HL-60 (cell line): ENCODE measurements around the gene CDC42BPG.

ENCODE experiments used
- DNase-seq, 2 experiments: peaks; one replicate each; pipeline ENCODE4 v3.0.0-alpha.2; 2010 to 2020; ENCODE audit warnings: low read depth in 1 of 2, low spot score in 1 of 2
- H3K27ac ChIP-seq: fragments of 250-450 bp; sonication (Bioruptor Pico); replicated peaks from 2 replicates; pipeline ENCODE4 v1.5.1; 2020; ENCODE audit warnings: mild to moderate bottlenecking, moderate library complexity
- H3K27me3 ChIP-seq: fragments of 250-450 bp; sonication (Bioruptor Pico); 2 replicates; pipeline ENCODE4 v1.5.1; 2021; ENCODE audit warnings: mild to moderate bottlenecking, moderate library complexity; ENCODE audit not compliant: insufficient read depth, poor library complexity, severe bottlenecking
- H3K4me3 ChIP-seq: replicated peaks from 2 replicates; pipeline ENCODE4 v1.5.1; 2011; ENCODE audit warnings: mild to moderate bottlenecking, control low read depth, low read length; ENCODE audit not compliant: insufficient read depth
- CTCF ChIP-seq: IDR thresholded peaks from one replicate; pipeline ENCODE4 v1.5.1; 2011; ENCODE audit warnings: low read length, control low read depth, inconsistent platforms; ENCODE audit not compliant: insufficient read depth
- GABPA ChIP-seq: IDR thresholded peaks from 2 replicates; pipeline ENCODE4 v1.6.1; 2012; ENCODE audit warnings: low read depth
- POLR2AphosphoS5 ChIP-seq: IDR thresholded peaks from 2 replicates; pipeline ENCODE4 v1.6.1; 2012; ENCODE audit warnings: low read depth
- REST ChIP-seq: IDR thresholded peaks from 2 replicates; pipeline ENCODE4 v1.6.1; 2012; ENCODE audit warnings: low read depth; ENCODE audit not compliant: insufficient replicate concordance
- SPI1 ChIP-seq: IDR thresholded peaks from 2 replicates; pipeline ENCODE4 v1.6.1; 2012; ENCODE audit warnings: low read depth, mild to moderate bottlenecking, borderline replicate concordance

CDC42BPG gene

GRCh38 chr11:64841592-64842365, 2.7 kb downstream of the CDC42BPG start:
- TF ChIP-seq GABPA (no peak), REST (no peak), CTCF (no peak), SPI1 (no peak), POLR2AphosphoS5 (no peak)
- Histone ChIP-seq H3K27me3 (no peaks in the 10 kb centered on the region), H3K27ac (no peak overlapping the region), H3K4me3 (no peak overlapping the region)
- no peak for DNase-seq

- no peak overlapping the region for H3K27ac ChIP-seq
- no peaks in the 10 kb centered on the region for H3K27me3 ChIP-seq
- TF ChIP-seq GABPA = no peak
- no peak for DNase-seq
- no peak overlapping the region for H3K4me3 ChIP-seq
Measured at GRCh38 chr11:64839887-64840782, 4.3 kb downstream of the CDC42BPG start.

GRCh38 chr11:64839335-64839734, 5.1 kb downstream of the CDC42BPG start:
- DNase-seq = no peak
- H3K27ac ChIP-seq = no peak overlapping the region
- TF ChIP-seq GABPA (no peak), SPI1 (no peak), POLR2AphosphoS5 (no peak), REST (no peak)
- no peak overlapping the region for H3K4me3 ChIP-seq
- no peaks in the 10 kb centered on the region for H3K27me3 ChIP-seq

GRCh38 chr11:64838600-64839334, 5.7 kb downstream of the CDC42BPG start:
- Histone ChIP-seq H3K27ac (no peak overlapping the region), H3K27me3 (no peaks in the 10 kb centered on the region), H3K4me3 (no peak overlapping the region)
- DNase-seq = no peak
- TF ChIP-seq REST = no peak
- no peak for TF ChIP-seq SPI1
- TF ChIP-seq CTCF = no peak
- no peak for TF ChIP-seq POLR2AphosphoS5
- TF ChIP-seq GABPA = no peak
